ENCODE results near the gene OR5A2. TPM values are rescaled to one million over a fixed set of nuclear protein-coding genes. Genes with fewer than 3 reads are reported as not detected.
"Not testable (repeated sequence)": the region's sequence is repeated elsewhere in the genome, so short reads cannot be mapped to it uniquely, and the experiment has no call there.

The OR5A2 gene
- total RNA-seq, 2 donors from 2014 or later: not detected

DNA sequence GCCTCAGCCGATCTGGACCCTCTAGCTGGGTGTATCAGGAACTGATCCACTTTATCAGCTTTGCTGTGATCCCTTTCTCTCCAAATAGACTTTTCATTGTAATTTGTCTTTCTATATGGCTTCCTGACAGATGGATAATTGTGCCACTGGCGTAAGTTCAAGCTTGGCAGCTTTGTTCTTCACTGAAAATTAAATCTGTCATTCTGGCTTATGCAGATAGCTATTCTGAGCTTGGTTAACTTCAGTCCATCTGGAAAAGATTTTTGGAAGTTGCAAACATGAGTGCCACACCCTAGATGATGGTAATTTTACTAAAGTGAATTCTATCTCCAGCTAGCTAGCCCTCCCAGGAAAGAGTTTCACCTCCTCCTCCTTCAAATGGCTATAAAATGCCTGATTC lies 8.1 kb downstream of the OR5A2 start:
- H3K27ac Mint-ChIP-seq: no peak overlapping the region
- DNase-seq (ENCODE audit: low spot score) (no peak), ATAC-seq (no peak)
- peaks cover 0 to 4% of the 10 kb centered on the region in 2 donors for H3K4me1 Mint-ChIP-seq (ENCODE audit: low read depth in 2 of 2)
- no peaks in the 10 kb centered on the region for H3K9me3 Mint-ChIP-seq
- H3K36me3 Mint-ChIP-seq: no peaks in the 10 kb centered on the region
- peaks cover 12 to 45% of the 10 kb centered on the region in 2 donors for H3K27me3 Mint-ChIP-seq
- no peak overlapping the region for H3K4me3 Mint-ChIP-seq

GRCh38 chr11:59417023-59417422 lies 9.2 kb downstream of the OR5A2 start:
- ATAC-seq (no peak), DNase-seq (ENCODE audit: low spot score) (no peak)
- Mint-ChIP-seq H3K9me3 (no peaks in the 10 kb centered on the region), H3K4me3 (no peak overlapping the region), H3K36me3 (no peaks in the 10 kb centered on the region), H3K4me1 (ENCODE audit: low read depth in 2 of 2) (peaks cover 0 to 4% of the 10 kb centered on the region in 2 donors), H3K27ac (no peak overlapping the region), H3K27me3 (peaks cover 14 to 45% of the 10 kb centered on the region in 2 donors)

DNA sequence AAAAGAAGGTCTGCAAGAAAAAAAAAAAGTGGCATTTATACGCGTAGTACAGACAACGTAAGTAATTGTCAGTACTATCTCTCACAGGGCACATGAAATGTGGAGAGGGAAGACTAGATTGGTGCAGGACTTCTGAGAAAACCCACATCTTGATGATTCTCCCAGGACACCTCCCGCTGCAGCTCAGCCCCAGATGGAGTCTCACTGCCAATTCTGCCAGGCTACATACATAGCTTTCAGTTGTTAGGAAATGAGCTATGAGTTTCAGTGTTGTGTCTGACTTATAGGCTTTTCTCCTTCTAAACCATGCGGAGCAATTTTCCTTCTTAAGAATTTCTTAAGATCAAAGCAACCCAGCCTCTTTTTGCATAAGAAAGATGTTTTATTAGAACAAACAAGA lies 9.6 kb downstream of the OR5A2 start:
- ATAC-seq: no peak
- no peak overlapping the region for H3K4me3 Mint-ChIP-seq

DNA sequence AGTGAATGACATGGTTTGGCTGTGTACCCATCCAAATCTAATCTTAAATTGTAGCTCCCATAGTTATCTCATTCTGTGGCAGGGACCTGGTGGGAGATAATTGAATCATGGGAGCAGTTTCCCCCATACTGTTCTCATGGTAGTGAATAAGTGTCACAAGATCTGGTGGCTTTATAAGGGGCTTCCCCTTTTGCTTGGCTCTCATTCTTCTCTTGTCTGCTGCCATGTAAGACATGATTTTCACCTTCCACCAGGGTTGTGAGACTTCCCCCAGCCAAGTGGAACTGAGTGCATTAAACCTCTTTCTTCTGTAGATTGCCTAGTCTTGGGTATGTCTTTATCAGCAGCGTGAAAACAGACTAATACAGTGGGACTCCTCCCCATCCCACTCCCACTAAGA lies 11.1 kb downstream of the OR5A2 start:
- Mint-ChIP-seq H3K36me3 (no peaks in the 10 kb centered on the region), H3K27ac (no peak overlapping the region), H3K4me3 (no peak overlapping the region), H3K9me3 (no peaks in the 10 kb centered on the region), H3K4me1 (ENCODE audit: low read depth in 2 of 2) (peaks cover 0 to 4% of the 10 kb centered on the region in 2 donors), H3K27me3 (peaks cover 14 to 45% of the 10 kb centered on the region in 2 donors)
- no peak for ATAC-seq
- no peak for DNase-seq (ENCODE audit: low spot score)

More for the DNA sequence above, 9.6 kb downstream of the OR5A2 start:
- Mint-ChIP-seq H3K36me3 (no peaks in the 10 kb centered on the region), H3K27me3 (peaks cover 14 to 45% of the 10 kb centered on the region in 2 donors), H3K4me1 (ENCODE audit: low read depth in 2 of 2) (peaks cover 0 to 4% of the 10 kb centered on the region in 2 donors), H3K27ac (no peak overlapping the region), H3K9me3 (no peaks in the 10 kb centered on the region)
- no peak for DNase-seq (ENCODE audit: low spot score)

- peaks cover 11 to 34% of the 10 kb centered on the region in 2 donors for H3K27me3 Mint-ChIP-seq
- peaks cover 4% of the 10 kb centered on the region for H3K9me3 Mint-ChIP-seq
- no peak overlapping the region for H3K27ac Mint-ChIP-seq
- DNase-seq (ENCODE audit: low spot score) (no peak), ATAC-seq (no peak)
- peaks cover 6% of the 10 kb centered on the region for H3K36me3 Mint-ChIP-seq
- peaks cover 0 to 4% of the 10 kb centered on the region in 2 donors for H3K4me1 Mint-ChIP-seq (ENCODE audit: low read depth in 2 of 2)
- H3K4me3 Mint-ChIP-seq: no peak overlapping the region
These were observed 12.6 kb downstream of the OR5A2 start for GRCh38 chr11:59413646-59414045.

- Mint-ChIP-seq H3K4me3 (no peak overlapping the region), H3K4me1 (ENCODE audit: low read depth in 2 of 2) (no peaks in the 10 kb centered on the region), H3K27ac (no peak overlapping the region), H3K36me3 (peaks cover 4% of the 10 kb centered on the region), H3K9me3 (peaks cover 3% of the 10 kb centered on the region), H3K27me3 (peaks cover 2 to 16% of the 10 kb centered on the region in 2 donors)
- DNase-seq (ENCODE audit: low spot score) (no peak), ATAC-seq (no peak)
These were observed 22.7 kb downstream of the OR5A2 start for GRCh38 chr11:59403546-59403945.

- DNase-seq (ENCODE audit: low spot score): no peak
- Mint-ChIP-seq H3K27ac (no peak overlapping the region), H3K27me3 (peaks cover 2 to 17% of the 10 kb centered on the region in 2 donors), H3K9me3 (peaks cover 3% of the 10 kb centered on the region), H3K4me3 (no peak overlapping the region), H3K4me1 (ENCODE audit: low read depth in 2 of 2) (no peaks in the 10 kb centered on the region), H3K36me3 (peaks cover 4% of the 10 kb centered on the region)
- no peak for ATAC-seq
These were observed 25.0 kb downstream of the OR5A2 start for GRCh38 chr11:59401262-59401552.

GRCh38 chr11:59400461-59401261 lies 25.6 kb downstream of the OR5A2 start:
- DNase-seq (ENCODE audit: low spot score) (no peak), ATAC-seq (no peak)
- no peak overlapping the region for H3K27ac Mint-ChIP-seq
- H3K4me3 Mint-ChIP-seq: no peak overlapping the region
- no peaks in the 10 kb centered on the region for H3K4me1 Mint-ChIP-seq (ENCODE audit: low read depth in 2 of 2)
- peaks cover 3% of the 10 kb centered on the region for H3K9me3 Mint-ChIP-seq
- H3K27me3 Mint-ChIP-seq: peaks cover 5 to 17% of the 10 kb centered on the region in 2 donors
- peaks cover under 1% of the 10 kb centered on the region for H3K36me3 Mint-ChIP-seq

DNA sequence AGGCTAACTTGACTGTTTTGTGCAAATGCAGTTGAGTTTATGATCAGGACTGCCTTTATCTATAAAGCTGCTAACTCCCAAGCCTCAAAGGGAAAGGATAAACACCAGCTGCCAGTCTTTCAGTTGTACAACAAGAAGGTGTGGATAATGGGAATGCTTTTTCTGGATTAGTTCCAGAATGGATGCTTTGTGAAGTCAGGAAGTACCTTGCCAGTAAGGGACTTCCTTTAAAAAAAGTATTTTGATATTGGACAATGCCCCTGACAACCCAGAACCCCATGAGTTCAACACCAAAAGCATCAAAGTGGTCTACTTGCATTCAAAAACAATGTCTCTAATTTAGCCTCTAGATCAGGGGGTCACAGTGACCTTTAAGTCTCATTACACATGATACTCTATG lies 32.0 kb downstream of the OR5A2 start:
- DNase-seq (ENCODE audit: low spot score) (no peak), ATAC-seq (no peak)
- Mint-ChIP-seq H3K36me3 (no peaks in the 10 kb centered on the region), H3K9me3 (peaks cover 4% of the 10 kb centered on the region), H3K27me3 (peaks cover 6 to 27% of the 10 kb centered on the region in 2 donors), H3K4me3 (no peak overlapping the region), H3K4me1 (ENCODE audit: low read depth in 2 of 2) (no peaks in the 10 kb centered on the region), H3K27ac (no peak overlapping the region)

- Mint-ChIP-seq H3K27me3 (no peaks in the 10 kb centered on the region), H3K36me3 (no peaks in the 10 kb centered on the region), H3K9me3 (peaks cover 5% of the 10 kb centered on the region), H3K27ac (no peak overlapping the region), H3K4me1 (ENCODE audit: low read depth in 2 of 2) (no peaks in the 10 kb centered on the region), H3K4me3 (no peak overlapping the region)
- no peak for DNase-seq (ENCODE audit: low spot score)
- ATAC-seq: no peak
These were observed 45.8 kb downstream of the OR5A2 start for GRCh38 chr11:59380263-59381059.

DNA sequence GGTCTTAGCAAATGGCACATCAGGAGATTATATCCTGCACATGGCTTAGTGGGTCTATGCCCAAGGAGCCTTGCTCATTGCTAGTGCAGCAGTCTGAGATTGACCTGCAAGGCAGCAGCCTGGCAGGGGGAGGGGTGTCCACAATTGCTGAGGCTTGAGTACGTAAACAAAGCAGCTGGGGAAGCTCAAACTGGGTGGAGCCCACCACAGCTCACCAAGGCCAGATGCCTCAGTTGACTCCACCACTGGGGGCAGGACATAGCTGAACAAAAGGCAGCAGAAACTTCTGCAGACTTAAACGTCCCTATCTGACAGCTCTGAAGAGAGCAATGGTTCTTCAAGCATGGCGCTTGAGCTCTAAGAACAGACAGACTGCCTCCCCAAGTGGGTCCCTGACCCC lies 53.9 kb downstream of the OR5A2 start:
- ATAC-seq, H3K36me3 Mint-ChIP-seq: not testable (repeated sequence)

GRCh38 chr11:59368238-59369022 lies 57.8 kb downstream of the OR5A2 start:
- Mint-ChIP-seq H3K27ac (no peak overlapping the region), H3K9me3 (peaks cover 4% of the 10 kb centered on the region), H3K27me3 (peaks cover 0 to 7% of the 10 kb centered on the region in 2 donors), H3K4me1 (ENCODE audit: low read depth in 2 of 2) (no peaks in the 10 kb centered on the region), H3K4me3 (no peak overlapping the region), H3K36me3 (no peaks in the 10 kb centered on the region)
- no peak for ATAC-seq
- no peak for DNase-seq (ENCODE audit: low spot score)

More for the DNA sequence above, 53.9 kb downstream of the OR5A2 start:
- not testable (repeated sequence) for H3K9me3 Mint-ChIP-seq; H3K4me1 Mint-ChIP-seq (ENCODE audit: low read depth in 2 of 2); H3K4me3 Mint-ChIP-seq; H3K27me3 Mint-ChIP-seq; H3K27ac Mint-ChIP-seq; DNase-seq (ENCODE audit: low spot score)
